Measurements from ENCODE around the gene LACC1. TPM values are rescaled to one million over a fixed set of nuclear protein-coding genes. Genes with fewer than 3 reads are reported as not detected.
A peak's percentile ranks its signal among the peaks of the same experiment; 100 is the strongest.

LACC1 gene
- total RNA-seq, 1 donor from 2014 or later = 4.9 TPM

- intact Hi-C loops (cut with micrococcal nuclease) = no loop called here
- ATAC-seq (ENCODE audit: low read depth) = no peak
- TF ChIP-seq CTCF (IDR thresholded peaks at IDR 0.05) = no peak
- Mint-ChIP-seq H3K36me3 (ENCODE audit: low read depth) (peaks cover 5% of the 10 kb centered on the region), H3K9me3 (no peaks in the 10 kb centered on the region), H3K4me1 (no peaks in the 10 kb centered on the region), H3K27ac (no peak overlapping the region), H3K27me3 (no peaks in the 10 kb centered on the region), H3K4me3 (no peak overlapping the region)
- ChIA-PET CTCF (interaction anchor here (1.6 kb wide), 1 partner anchor 545 kb away, joined by 3 read pairs; no protein-coding TSS in a partner anchor), POLR2A (interaction anchor here (0.6 kb wide), 1 partner anchor 1051 kb away, joined by 5 read pairs; no protein-coding TSS in a partner anchor)
- no peak for DNase-seq
Observed at GRCh38 chr13:43895940-43896339, 16.2 kb downstream of the LACC1 start.

DNA sequence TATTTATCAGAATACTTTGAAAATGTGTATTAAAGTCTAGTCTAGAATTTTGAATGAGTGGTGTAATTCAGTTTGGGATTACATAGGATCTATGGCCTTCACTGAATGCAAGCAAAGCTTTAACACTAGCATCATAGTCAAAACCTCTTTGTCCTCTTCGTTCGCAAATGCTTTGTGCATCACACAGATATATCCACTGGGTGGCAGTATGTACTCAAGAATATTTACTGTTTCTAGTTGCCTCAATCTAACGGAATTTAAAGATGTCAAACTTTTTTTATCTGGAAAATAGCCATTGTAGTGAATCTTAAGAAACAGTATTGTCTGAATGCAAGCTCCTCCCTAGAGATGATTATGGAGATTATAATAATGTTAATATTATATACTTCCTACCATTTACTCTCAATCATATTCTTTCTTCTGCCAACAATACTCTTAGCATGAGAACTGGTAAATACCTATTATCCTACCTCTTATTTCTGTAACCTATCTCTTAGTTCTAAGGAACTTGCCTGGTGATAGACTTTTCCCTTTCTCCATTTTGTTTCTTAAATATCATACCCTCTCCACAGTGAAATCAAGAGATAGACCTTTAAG, 25.8 kb downstream of the LACC1 start:
- Mint-ChIP-seq H3K4me3 (no peak overlapping the region), H3K36me3 (ENCODE audit: low read depth) (no peaks in the 10 kb centered on the region), H3K9me3 (no peaks in the 10 kb centered on the region), H3K27me3 (peaks cover 14% of the 10 kb centered on the region), H3K27ac (no peak overlapping the region), H3K4me1 (no peaks in the 10 kb centered on the region)
- intact Hi-C loops (cut with micrococcal nuclease) = loop anchor here (1.0 to 10.0 kb wide), 9 partner anchors 57 to 1403 kb away; partner anchors contain the start of gene TSC22D1
- no peak for DNase-seq
- POLR2A ChIA-PET = no interaction called here
- peak; percentile 77 for ATAC-seq (ENCODE audit: low read depth)
- peak; percentile 72 for TF ChIP-seq CTCF (IDR thresholded peaks at IDR 0.05)
- CTCF ChIA-PET = interaction anchor here (0.7 to 5.9 kb wide), 7 partner anchors 143 to 1063 kb away, joined by 3 to 58 read pairs (median 4); no protein-coding TSS in a partner anchor

DNA sequence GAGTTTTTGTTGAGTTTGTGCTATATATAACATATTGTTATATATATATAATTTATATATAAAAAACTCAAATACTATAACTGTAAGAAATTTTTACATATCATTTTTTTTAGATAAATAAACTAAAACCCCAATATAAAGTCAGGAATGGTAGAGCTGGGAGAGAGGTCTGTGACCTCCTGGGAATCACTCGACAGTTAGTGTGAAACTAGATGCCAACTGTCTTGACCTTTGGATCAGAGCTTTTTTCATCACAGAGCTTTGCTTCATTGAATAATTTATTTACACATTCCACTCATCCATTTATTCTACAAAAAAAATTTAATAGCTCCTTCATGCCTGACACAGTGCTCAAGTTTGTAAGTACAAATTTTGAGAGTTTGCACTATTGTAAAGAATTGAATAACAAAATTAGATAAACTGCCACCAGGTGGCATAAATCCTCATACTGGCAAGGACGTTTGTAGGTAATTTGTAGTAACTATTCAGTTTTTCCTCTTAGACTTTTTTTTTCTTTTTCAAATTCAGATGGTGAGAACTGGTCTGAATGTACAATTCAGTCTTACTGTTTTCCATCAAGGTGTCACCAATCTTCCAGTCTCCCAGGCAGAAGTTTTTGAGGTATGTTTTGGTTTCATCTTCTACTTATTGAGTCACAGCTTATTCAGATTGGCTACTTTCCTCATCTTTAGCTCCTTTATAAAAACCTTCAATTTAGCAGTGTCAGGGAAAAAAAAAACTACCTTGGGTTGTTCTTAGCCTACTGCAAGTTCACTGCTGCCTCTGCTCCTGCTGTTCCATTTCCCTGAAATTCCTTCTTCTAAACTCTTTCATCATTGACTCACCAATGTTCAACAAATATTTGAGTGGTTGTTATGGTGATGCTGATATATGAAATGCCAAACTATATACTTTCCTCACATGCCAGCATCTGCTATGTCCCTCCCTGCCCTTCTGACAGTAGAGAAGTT, 28.7 kb downstream of the LACC1 start:
- CTCF ChIA-PET = interaction anchor here (0.7 to 4.9 kb wide), 16 partner anchors 8 to 575 kb away, joined by 3 to 103 read pairs (median 4); no protein-coding TSS in a partner anchor
- no peaks in the 10 kb centered on the region for H3K36me3 Mint-ChIP-seq (ENCODE audit: low read depth)
- POLR2A ChIA-PET = no interaction called here
- no peak overlapping the region for H3K27ac Mint-ChIP-seq
- intact Hi-C loops (cut with micrococcal nuclease) = loop anchor here (1.0 to 10.0 kb wide), 6 partner anchors 24 to 666 kb away; partner anchors contain the start of gene TSC22D1
- DNase-seq (no peak), ATAC-seq (ENCODE audit: low read depth) (no peak)
- peak; percentile 38 for TF ChIP-seq CTCF (IDR thresholded peaks at IDR 0.05)
- no peaks in the 10 kb centered on the region for H3K9me3 Mint-ChIP-seq
- peaks cover 25% of the 10 kb centered on the region for H3K27me3 Mint-ChIP-seq
- H3K4me1 Mint-ChIP-seq = no peaks in the 10 kb centered on the region
- no peak overlapping the region for H3K4me3 Mint-ChIP-seq

DNA sequence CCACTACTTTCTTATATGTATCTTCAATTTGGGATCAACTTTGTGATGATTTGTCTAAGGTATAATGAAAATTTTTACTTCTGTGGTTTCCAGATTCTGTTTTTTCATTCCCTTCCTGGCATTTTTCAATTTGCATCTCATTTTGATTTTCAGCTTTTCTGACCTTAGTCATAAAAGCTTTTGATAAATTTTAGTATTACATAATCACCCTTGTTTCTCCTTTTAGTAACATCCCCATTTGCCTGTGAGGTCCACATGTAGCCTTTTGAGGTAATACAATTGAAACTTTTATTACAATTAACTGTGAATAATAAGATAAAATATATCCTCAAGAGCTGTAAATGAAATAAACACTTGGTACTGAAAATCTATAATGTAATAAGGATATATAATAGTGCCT, 31.2 kb downstream of the LACC1 start:
- ChIA-PET POLR2A (no interaction called here), CTCF (interaction anchor here (1.1 to 4.9 kb wide), 3 partner anchors 525 to 558 kb away, joined by 5 to 103 read pairs (median 5); no protein-coding TSS in a partner anchor)
- Mint-ChIP-seq H3K27ac (no peak overlapping the region), H3K36me3 (ENCODE audit: low read depth) (no peaks in the 10 kb centered on the region), H3K9me3 (no peaks in the 10 kb centered on the region), H3K4me1 (no peaks in the 10 kb centered on the region), H3K27me3 (peaks cover 29% of the 10 kb centered on the region), H3K4me3 (no peak overlapping the region)
- intact Hi-C loops (cut with micrococcal nuclease) = no loop called here
- no peak for TF ChIP-seq CTCF (IDR thresholded peaks at IDR 0.05)
- DNase-seq (no peak), ATAC-seq (ENCODE audit: low read depth) (no peak)

DNA sequence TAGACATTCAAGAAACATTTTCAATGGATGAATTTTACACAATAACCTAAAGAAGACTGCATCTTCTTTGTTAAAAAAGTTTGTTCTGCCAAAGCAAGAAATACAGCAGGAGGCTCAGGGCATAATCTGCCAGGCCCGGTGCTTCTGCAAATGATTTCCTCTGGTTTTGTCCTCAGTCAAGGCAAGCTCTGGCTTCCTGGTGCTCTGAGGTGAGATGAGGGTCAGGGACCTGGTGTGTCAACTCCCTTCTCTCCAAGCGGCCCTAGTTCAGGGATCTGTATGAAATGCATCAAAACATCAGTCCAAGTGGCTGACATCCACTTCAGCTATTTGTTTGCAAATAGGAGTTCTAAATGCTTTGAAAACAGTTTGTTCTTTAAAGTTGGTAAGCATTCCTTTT, 31.6 kb downstream of the LACC1 start:
- no peaks in the 10 kb centered on the region for H3K4me1 Mint-ChIP-seq
- no peak overlapping the region for H3K4me3 Mint-ChIP-seq
- no peak for ATAC-seq (ENCODE audit: low read depth)
- no peak overlapping the region for H3K27ac Mint-ChIP-seq
- no peak for TF ChIP-seq CTCF (IDR thresholded peaks at IDR 0.05)
- CTCF ChIA-PET = interaction anchor here (1.1 to 4.9 kb wide), 3 partner anchors 525 to 558 kb away, joined by 5 to 103 read pairs (median 5); no protein-coding TSS in a partner anchor
- POLR2A ChIA-PET = no interaction called here
- H3K9me3 Mint-ChIP-seq = no peaks in the 10 kb centered on the region
- H3K27me3 Mint-ChIP-seq = peaks cover 30% of the 10 kb centered on the region
- intact Hi-C loops (cut with micrococcal nuclease) = no loop called here
- H3K36me3 Mint-ChIP-seq (ENCODE audit: low read depth) = no peaks in the 10 kb centered on the region
- no peak for DNase-seq

Data from activated B cell treated with CpG ODN at 0.5 μM for 24 hours (primary cell).